Neural cell (in vitro differentiated cells): ENCODE data around the gene GALNT13. TPM values are rescaled to one million over a fixed set of nuclear protein-coding genes. Genes with fewer than 3 reads are reported as not detected.

ENCODE experiments used
- H2AFZ ChIP-seq: fragments of 200-600, 300-800 bp; sonication (generic), shearing (Covaris generic); 2 replicates; pipeline ENCODE4 v1.6.0; 2014; ENCODE audit warnings: low read depth, mild to moderate bottlenecking, antibody characterized with exemption, low read length, moderate library complexity
- H3F3A ChIP-seq: fragments of 200-600 bp; shearing (Covaris generic); 2 replicates; pipeline ENCODE4 v1.6.1; 2016; ENCODE audit warnings: mild to moderate bottlenecking, moderate library complexity, mixed read lengths, antibody characterized with exemption, low read length; ENCODE audit not compliant: insufficient read depth, poor library complexity, severe bottlenecking
- H3K27ac ChIP-seq: fragments of 200-600, 300-800 bp; sonication (generic), shearing (Covaris generic); 2 replicates; pipeline ENCODE4 v1.5.1; 2014; ENCODE audit warnings: mild to moderate bottlenecking, low read length, moderate library complexity
- H3K27me3 ChIP-seq: fragments of 300-800, 200-600 bp; sonication (generic), shearing (Covaris generic); 2 replicates; pipeline ENCODE4 v1.6.0; 2014; ENCODE audit warnings: mild to moderate bottlenecking, low read depth, low read length, moderate library complexity; ENCODE audit not compliant: insufficient read depth
- H3K36me3 ChIP-seq: fragments of 300-800, 200-600 bp; sonication (generic), shearing (Covaris generic); 2 replicates; pipeline ENCODE4 v1.5.1; 2014; ENCODE audit warnings: mild to moderate bottlenecking, antibody characterized with exemption, low read length, moderate library complexity; ENCODE audit not compliant: insufficient read depth
- H3K4me2 ChIP-seq: fragments of 300-800, 200-600 bp; sonication (generic), shearing (Covaris generic); 2 replicates; pipeline ENCODE4 v1.6.0; 2014; ENCODE audit warnings: mild to moderate bottlenecking, low read length
- H3K4me3 ChIP-seq: fragments of 300-800, 200-600 bp; sonication (generic), shearing (Covaris generic); 2 replicates; pipeline ENCODE4 v1.5.1; 2014; ENCODE audit warnings: mild to moderate bottlenecking, low read length, moderate library complexity
- H3K79me2 ChIP-seq: fragments of 200-600 bp; shearing (Covaris generic); replicated peaks from 2 replicates; pipeline ENCODE4 v1.6.0; 2014; ENCODE audit warnings: mild to moderate bottlenecking, low read length, moderate library complexity; ENCODE audit not compliant: insufficient read depth
- H3K9ac ChIP-seq: fragments of 300-800, 200-600 bp; sonication (generic), shearing (Covaris generic); 2 replicates; pipeline ENCODE4 v1.6.1; 2016; ENCODE audit warnings: mild to moderate bottlenecking, low read length, mixed read lengths
- H3K9me2 ChIP-seq: fragments of 200-600 bp; shearing (Covaris generic); 2 replicates; pipeline ENCODE4 v1.6.1; 2016; ENCODE audit warnings: mild to moderate bottlenecking, low read length, mixed read lengths; ENCODE audit not compliant: insufficient read depth
- H3K9me3 ChIP-seq: fragments of 200-600, 300-800 bp; sonication (generic), shearing (Covaris generic); 2 replicates; pipeline ENCODE4 v1.6.1; 2016; ENCODE audit warnings: mild to moderate bottlenecking, mixed run types, low read length, moderate library complexity, mixed read lengths
- H4K20me1 ChIP-seq: fragments of 200-600 bp; shearing (Covaris generic); 2 replicates; pipeline ENCODE4 v1.6.1; 2016; ENCODE audit warnings: mild to moderate bottlenecking, mixed run types; ENCODE audit not compliant: insufficient read depth
- EP300 ChIP-seq: fragments of 450-650 bp; conservative IDR thresholded peaks from 2 replicates; pipeline ENCODE4 v1.6.1; 2014; ENCODE audit warnings: antibody characterized with exemption, mild to moderate bottlenecking, moderate library complexity; ENCODE audit not compliant: poor library complexity, severe bottlenecking
- EZH2 ChIP-seq: fragments of 200-600, 300-800 bp; shearing (Covaris generic), sonication (generic); IDR thresholded peaks from 2 replicates; pipeline ENCODE4 v1.6.1; 2014; ENCODE audit warnings: antibody characterized with exemption, low read length, borderline replicate concordance, mild to moderate bottlenecking; ENCODE audit not compliant: insufficient read depth, poor library complexity, severe bottlenecking
- MXI1 ChIP-seq: fragments of 450-650 bp; conservative IDR thresholded peaks from 2 replicates; pipeline ENCODE4 v1.6.1; 2014; ENCODE audit warnings: antibody characterized with exemption, mild to moderate bottlenecking; ENCODE audit not compliant: poor library complexity, severe bottlenecking
- RAD21 ChIP-seq: fragments of 450-650 bp; conservative IDR thresholded peaks from 2 replicates; pipeline ENCODE4 v1.6.1; 2014; ENCODE audit warnings: antibody characterized with exemption, mild to moderate bottlenecking, moderate library complexity
- REST ChIP-seq: IDR thresholded peaks from 2 replicates; pipeline ENCODE4 v1.6.1; 2012; ENCODE audit warnings: borderline replicate concordance
- TAF1 ChIP-seq: IDR thresholded peaks from 2 replicates; pipeline ENCODE4 v1.6.1; 2012; ENCODE audit warnings: low read depth
- polyA plus RNA-seq: library from polyadenylated mRNA; depleted of rRNA; stranded (reverse); fragments of >200 nt; gene quantifications from 2 replicates; pipeline ENCODE4 v1.2.3, GENCODE V29; 2014

The GALNT13 gene
- polyA plus RNA-seq, 1 donor from 2014 or later: 12.4 TPM

GRCh38 chr2:154495455-154495868, 623.7 kb downstream of the GALNT13 start:
- no peak for TF ChIP-seq MXI1
- TF ChIP-seq EZH2: no peak
- Histone ChIP-seq H3K27me3 (no peaks in the 10 kb centered on the region), H3K27ac (no peak overlapping the region), H3F3A (no peaks in the 10 kb centered on the region), H3K9ac (no peak overlapping the region), H3K36me3 (no peaks in the 10 kb centered on the region), H2AFZ (no peak overlapping the region), H3K9me3 (no peaks in the 10 kb centered on the region), H3K4me3 (no peak overlapping the region), H3K79me2 (no peaks in the 10 kb centered on the region), H4K20me1 (no peaks in the 10 kb centered on the region), H3K9me2 (no peaks in the 10 kb centered on the region), H3K4me2 (no peak overlapping the region)

- H3K9ac ChIP-seq: no peak overlapping the region
- no peak overlapping the region for H2AFZ ChIP-seq
- TF ChIP-seq MXI1 (no peak), EZH2 (no peak), TAF1 (no peak), RAD21 (no peak), EP300 (no peak), REST (no peak)
- no peaks in the 10 kb centered on the region for H3K27me3 ChIP-seq
- no peaks in the 10 kb centered on the region for H3K79me2 ChIP-seq
- H3K9me3 ChIP-seq: no peaks in the 10 kb centered on the region
- H4K20me1 ChIP-seq: no peaks in the 10 kb centered on the region
- no peak overlapping the region for H3K27ac ChIP-seq
- H3K4me3 ChIP-seq: no peak overlapping the region
- no peaks in the 10 kb centered on the region for H3K36me3 ChIP-seq
- no peak overlapping the region for H3K4me2 ChIP-seq
- H3K9me2 ChIP-seq: no peaks in the 10 kb centered on the region
- no peaks in the 10 kb centered on the region for H3F3A ChIP-seq
Measured at GRCh38 chr2:154497019-154497418, 625.3 kb downstream of the GALNT13 start.
